ENCODE results near the gene EMILIN2.
"Not testable (repeated sequence)": the region's sequence is repeated elsewhere in the genome, so short reads cannot be mapped to it uniquely, and the experiment has no call there.

Gene EMILIN2

DNA sequence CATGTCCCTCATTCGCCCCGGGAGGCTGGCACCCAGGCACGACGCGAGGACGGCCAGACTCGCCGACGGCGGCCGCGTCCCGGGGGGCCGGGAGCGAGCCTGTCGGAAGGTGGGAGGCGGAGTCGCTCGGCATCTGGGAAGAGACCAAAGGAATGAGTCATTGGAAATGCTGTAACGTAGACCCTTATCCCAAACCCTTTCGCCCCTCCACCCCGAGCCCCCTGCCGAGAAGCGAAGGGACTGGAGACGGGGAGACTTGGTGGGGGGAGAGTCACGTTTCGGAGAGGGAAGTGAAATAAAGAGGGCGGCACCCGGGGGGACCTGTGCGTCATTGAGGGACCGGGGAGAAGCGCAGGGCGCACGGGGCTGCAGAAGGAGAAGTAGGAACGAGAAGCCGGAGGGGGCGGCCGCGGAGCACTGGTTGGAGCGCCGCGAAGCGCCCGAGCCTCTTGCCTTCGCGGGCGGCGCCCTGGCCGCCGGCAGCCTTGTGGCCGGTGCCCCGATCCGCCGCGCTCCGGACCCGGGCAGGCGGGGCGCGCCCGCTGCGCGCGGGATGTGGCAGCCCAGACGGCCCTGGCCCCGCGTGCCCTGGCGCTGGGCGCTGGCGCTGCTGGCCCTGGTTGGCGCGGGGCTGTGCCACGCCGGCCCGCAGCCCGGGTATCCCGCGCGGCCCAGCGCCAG, at the start of gene EMILIN2:
EMILIN2 (plus strand) TSS at position 371 of the 681 bp plus-strand sequence; CDS start at position 554, 183 bp downstream.
- peak; percentile 54 for DNase-seq

DNA sequence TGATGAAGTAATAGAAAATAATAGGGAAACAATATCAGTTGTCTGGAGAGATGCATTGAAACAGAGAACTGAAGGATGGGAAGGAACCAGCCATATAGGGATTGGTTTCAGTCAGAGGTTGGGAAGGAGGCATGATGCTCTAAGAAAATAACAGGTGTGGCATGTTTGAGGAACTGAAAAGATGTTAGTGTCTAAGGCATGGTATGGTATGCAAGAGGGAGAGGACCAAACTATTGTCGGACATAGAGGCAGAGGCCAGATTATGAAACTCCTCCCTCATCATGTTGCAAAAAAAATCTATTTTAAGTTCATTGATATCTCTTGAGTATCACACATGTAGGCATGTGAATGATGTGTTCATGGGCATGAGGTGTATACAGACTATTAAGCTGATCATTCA, 48.9 kb upstream of the EMILIN2 start:
- no peak for DNase-seq

- DNase-seq: no peak
Measured at GRCh38 chr18:2799369-2799768, 47.4 kb upstream of the EMILIN2 start.

- no peak for DNase-seq
Measured at GRCh38 chr18:2805970-2806943, 40.5 kb upstream of the EMILIN2 start.

- not testable (repeated sequence) for DNase-seq
Measured at GRCh38 chr18:2808640-2809039, 38.2 kb upstream of the EMILIN2 start.

GRCh38 chr18:2809666-2810183, 37.1 kb upstream of the EMILIN2 start:
- DNase-seq: not testable (repeated sequence)

DNA sequence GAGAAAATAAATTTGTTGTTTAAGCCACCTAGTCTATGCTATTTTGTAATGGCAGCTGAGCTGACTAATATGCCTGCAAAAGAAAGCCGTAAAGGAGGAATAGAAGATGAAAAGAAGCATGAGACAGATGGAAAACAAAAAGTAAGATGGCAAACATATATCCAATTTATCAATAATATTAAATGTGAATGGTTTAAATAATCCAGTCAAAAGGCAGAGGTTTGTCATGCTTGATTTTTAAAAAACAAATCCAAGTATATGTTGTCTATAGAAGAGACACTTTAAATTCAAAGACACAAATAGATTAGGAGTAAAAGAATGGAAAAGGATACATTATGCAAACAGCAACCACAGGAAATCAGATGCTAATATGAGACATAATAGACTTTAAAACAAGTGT, 35.4 kb upstream of the EMILIN2 start:
- no peak for DNase-seq

DNA sequence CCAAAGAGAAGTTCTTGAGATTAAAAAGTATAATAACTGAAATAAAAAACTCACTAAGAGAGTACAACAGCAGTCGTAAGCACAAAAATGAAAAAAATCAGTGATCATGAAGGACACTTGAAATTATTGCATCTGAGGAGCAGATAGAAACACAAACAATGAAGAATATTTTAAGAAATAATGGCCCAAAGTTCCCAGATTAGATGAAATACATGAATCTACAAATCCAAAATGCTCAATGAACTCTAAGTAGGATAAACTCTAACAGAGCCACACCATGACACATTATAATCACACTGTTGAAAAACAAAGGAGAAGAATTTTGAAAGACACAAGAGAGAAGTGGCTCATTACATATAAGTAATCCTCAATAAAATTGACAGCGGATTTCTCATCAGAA, 31.9 kb upstream of the EMILIN2 start:
- DNase-seq: no peak

DNA sequence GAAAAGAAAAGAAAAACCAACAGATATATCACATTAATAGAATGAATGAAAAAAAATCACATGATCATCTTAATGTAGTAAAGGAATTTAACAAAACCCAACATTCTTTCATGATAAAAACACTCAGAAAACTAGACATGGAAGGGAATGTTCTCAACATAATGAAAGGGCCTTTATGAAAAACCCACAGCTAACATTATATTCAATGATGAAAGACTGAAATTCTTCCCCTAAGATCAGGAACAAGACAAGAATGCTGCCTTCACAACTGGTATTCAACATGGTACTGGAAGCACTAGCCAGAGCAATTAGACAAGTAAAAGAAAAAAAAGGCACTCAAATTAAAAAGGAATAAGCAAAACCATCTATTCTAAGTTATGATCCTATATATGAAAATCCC, 28.5 kb upstream of the EMILIN2 start:
- DNase-seq: no peak

- no peak for DNase-seq
Measured at GRCh38 chr18:2821695-2822094, 25.1 kb upstream of the EMILIN2 start.

DNA sequence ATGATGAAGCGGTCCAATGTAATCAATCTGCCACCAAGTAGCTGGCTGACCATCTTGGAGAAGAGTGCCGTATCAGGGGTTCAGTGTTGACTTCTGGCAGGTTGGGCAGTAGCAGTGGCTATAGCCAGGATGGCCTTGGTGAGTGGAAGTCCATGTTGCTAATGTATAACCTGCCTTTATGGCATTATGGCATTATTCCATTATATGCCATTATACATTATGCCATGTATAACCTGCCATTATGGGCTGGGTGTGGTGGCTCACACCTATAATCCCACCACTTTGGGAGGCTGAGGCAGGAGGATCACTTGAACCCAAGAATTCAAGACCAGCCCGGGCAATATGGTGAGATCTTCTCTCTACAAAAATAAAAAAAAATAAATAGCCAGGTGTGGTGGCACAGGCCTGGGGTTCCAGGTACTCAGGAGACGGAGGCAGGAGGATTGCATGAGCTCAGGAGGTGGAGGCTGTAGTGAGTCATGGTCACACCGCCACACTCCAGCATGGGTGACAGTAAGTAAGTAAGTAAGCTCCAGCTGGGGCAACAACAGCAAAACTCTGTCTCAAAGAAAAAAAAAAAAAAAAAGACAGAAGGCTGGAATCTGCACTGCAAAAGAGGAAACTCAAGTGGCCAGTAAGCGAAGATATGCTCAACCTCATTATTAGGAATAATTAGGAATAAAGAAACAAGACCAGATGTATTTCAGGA, 24.4 kb upstream of the EMILIN2 start:
- no peak for DNase-seq

GRCh38 chr18:2823202-2823601, 23.6 kb upstream of the EMILIN2 start:
- DNase-seq: no peak

GRCh38 chr18:2823966-2824365, 22.8 kb upstream of the EMILIN2 start:
- DNase-seq: no peak

DNA sequence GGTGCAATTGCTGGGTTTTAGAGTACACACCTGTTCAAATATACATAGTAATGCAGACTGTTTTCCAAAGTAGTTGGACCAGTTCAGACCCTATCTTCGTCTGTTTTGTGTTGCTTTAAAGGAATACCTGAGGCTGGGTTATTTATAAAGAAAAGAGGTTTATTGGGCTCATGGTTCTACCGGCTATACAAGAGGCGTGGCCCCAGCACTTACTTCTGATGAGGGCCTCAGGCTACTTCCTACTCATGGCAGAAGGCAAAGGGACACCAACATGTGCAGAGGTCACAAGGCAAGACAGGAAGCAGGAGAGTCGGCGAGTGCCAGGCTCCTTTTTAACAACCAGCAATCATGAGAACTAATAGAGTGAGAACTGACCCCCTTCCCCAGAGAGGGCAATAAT, 21.9 kb upstream of the EMILIN2 start:
- no peak for DNase-seq

GRCh38 chr18:2825613-2826175, 21.1 kb upstream of the EMILIN2 start:
- no peak for DNase-seq

- DNase-seq: no peak
Measured at GRCh38 chr18:2826581-2826980, 20.2 kb upstream of the EMILIN2 start.

- DNase-seq: no peak
Measured at GRCh38 chr18:2827061-2827460, 19.7 kb upstream of the EMILIN2 start.

DNA sequence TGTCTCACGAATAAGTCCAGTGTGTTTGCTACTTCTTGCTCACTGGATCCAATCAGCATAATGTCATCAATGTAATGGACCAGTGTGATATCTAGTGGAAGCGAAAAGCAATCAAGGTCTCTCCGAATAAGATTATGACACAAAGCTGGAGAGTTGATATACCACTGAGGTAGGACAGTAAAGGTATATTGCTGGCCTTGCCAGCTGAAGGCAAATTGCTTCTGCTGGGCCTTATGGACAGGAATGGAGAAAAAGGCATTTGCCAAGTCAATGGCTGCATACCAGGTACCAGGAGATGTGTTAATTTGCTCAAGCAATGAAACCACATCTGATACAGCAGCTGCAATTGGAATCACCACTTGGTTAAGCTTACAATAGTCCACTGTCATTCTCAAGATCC, 10.7 kb upstream of the EMILIN2 start:
- DNase-seq: not testable (repeated sequence)

DNA sequence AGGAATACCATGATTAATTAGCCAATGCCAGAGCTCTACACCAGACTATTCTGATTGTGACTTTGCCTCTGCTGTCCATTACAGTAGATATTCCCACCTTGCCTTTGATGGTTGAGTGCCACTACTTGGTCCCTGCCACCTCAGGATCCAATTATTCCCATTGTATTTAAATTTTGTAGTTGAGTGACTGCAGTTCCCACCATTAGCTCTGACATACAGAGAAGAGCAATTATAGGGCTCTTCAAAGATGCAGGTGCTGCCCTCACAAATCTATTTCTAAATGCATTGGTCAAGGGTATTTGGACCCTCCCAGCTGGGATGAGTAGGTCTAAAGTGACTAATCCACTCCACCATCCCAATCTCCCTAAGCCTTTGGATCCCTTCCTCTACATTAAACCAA, 9.5 kb upstream of the EMILIN2 start:
- DNase-seq: not testable (repeated sequence)

DNA sequence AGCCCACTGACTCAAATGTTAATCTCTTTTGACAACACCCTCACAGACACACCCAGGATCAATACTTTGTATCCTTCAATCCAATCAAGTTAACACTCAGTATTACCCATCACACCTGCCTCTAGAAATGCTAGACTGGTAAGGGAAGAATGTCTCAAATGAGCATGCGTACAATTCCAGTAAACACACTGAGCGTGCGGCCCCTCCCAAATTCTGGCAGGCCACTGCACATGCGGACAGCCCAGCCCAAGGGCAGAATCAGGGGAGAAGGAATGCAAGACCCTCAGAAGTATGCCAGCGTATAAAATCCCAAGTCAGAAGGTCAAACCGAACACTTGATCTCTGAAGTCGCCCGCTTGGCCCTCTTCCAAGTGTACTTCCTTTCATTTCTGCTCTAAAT, 7.6 kb upstream of the EMILIN2 start:
- DNase-seq: no peak

- DNase-seq: no peak
Measured at GRCh38 chr18:2840521-2840920, 6.3 kb upstream of the EMILIN2 start.

- DNase-seq: no peak
Measured at GRCh38 chr18:2843146-2843545, 3.7 kb upstream of the EMILIN2 start.

GRCh38 chr18:2845172-2845571, 1.6 kb upstream of the EMILIN2 start:
- no peak for DNase-seq

Data from CD4-positive, alpha-beta T cell treated with Interleukin-17A for 4 hours (primary cell).